IPS DF 19.7 (cell line): ENCODE data around the gene SRMS.
"Not testable (repeated sequence)": the region's sequence is repeated elsewhere in the genome, so short reads cannot be mapped to it uniquely, and the experiment has no call there.

Experiments used
- DNase-seq: peaks from one replicate; pipeline ENCODE4 v3.0.0-alpha.2; 2013; ENCODE audit warnings: low read depth, low spot score

Gene SRMS

GRCh38 chr20:63579017-63579694 is 31.6 kb upstream of the SRMS start:
- no peak for DNase-seq

- DNase-seq = no peak
Measured at GRCh38 chr20:63578224-63579016, 30.9 kb upstream of the SRMS start.

- no peak for DNase-seq
Measured at GRCh38 chr20:63577317-63577894, 29.9 kb upstream of the SRMS start.

GRCh38 chr20:63576311-63576710 is 28.8 kb upstream of the SRMS start:
- DNase-seq = no peak

GRCh38 chr20:63574829-63575743 is 27.5 kb upstream of the SRMS start:
- DNase-seq = no peak

GRCh38 chr20:63574156-63574828 is 26.7 kb upstream of the SRMS start, which contains the start of gene HELZ2:
TSS of gene HELZ2 (minus strand) at chr20:63574239. CDS start at chr20:63572385, 1,854 bp downstream.
- no peak for DNase-seq

- DNase-seq = no peak
Measured at GRCh38 chr20:63573647-63574131, 26.1 kb upstream of the SRMS start.

GRCh38 chr20:63572788-63573646 is 25.5 kb upstream of the SRMS start:
- DNase-seq = no peak

- DNase-seq = no peak
Measured at GRCh38 chr20:63572071-63572787, 24.7 kb upstream of the SRMS start.

- DNase-seq = not testable (repeated sequence)
Measured at GRCh38 chr20:63571087-63571478, 23.5 kb upstream of the SRMS start.

GRCh38 chr20:63570281-63571086 is 22.9 kb upstream of the SRMS start:
- no peak for DNase-seq

GRCh38 chr20:63568986-63569949 is 21.7 kb upstream of the SRMS start:
- no peak for DNase-seq

GRCh38 chr20:63568170-63568981 is 20.8 kb upstream of the SRMS start:
- DNase-seq = no peak

- DNase-seq = no peak
Measured at GRCh38 chr20:63567386-63568169, 20.0 kb upstream of the SRMS start.

- DNase-seq = no peak
Measured at GRCh38 chr20:63567136-63567385, 19.5 kb upstream of the SRMS start.
